IMR-90 (cell line): Measurements from ENCODE around the gene ABL2. TPM values are rescaled to one million over a fixed set of nuclear protein-coding genes. Genes with fewer than 3 reads are reported as not detected.

Experiments
- ATAC-seq: fragments of 200-7000 bp; cut with Tn5 transposase; 2 replicates; pipeline ENCODE4 v1.9.1; 2020; ENCODE audit warnings: low read depth, mild to moderate bottlenecking, moderate library complexity
- BruUV-seq: library from RNA; stranded (reverse); fragments of 400-500 nt; replicated peaks from 2 replicates; lab custom pipeline; 2021; lab: Mats Ljungman, UMichigan
- CTCF ChIA-PET: fragments of 300-600 bp; formaldehyde crosslinking; extraction: SDS; loops from one replicate; lab custom pipeline; 2021; ENCODE audit warnings: antibody characterized with exemption; lab: Yijun Ruan, JAX
- POLR2A ChIA-PET: fragments of 300-600 bp; sonication (Branson Sonifier 250); formaldehyde crosslinking; loops from one replicate; lab custom pipeline; 2022; ENCODE audit warnings: antibody characterized with exemption; ENCODE audit not compliant: unreplicated experiment; lab: Charles Lee
- DNase-seq: peaks from one replicate; pipeline ENCODE4 v3.0.0; 2013
- H2AFZ ChIP-seq: replicated peaks from 2 replicates; pipeline ENCODE3; 2013; ENCODE audit warnings: low read length, mild to moderate bottlenecking; ENCODE audit not compliant: poor library complexity
- H2AK5ac ChIP-seq: 2 replicates; pipeline ENCODE4 v1.6.1; 2013; ENCODE audit warnings: low read depth, low read length, inconsistent platforms
- H2AK9ac ChIP-seq: replicated peaks from 2 replicates; pipeline ENCODE3; 2013; ENCODE audit warnings: mild to moderate bottlenecking, low read depth, low read length, moderate library complexity; ENCODE audit not compliant: poor library complexity
- H2BK120ac ChIP-seq: 2 replicates; pipeline ENCODE4 v1.6.1; 2013; ENCODE audit warnings: low read depth, low read length, inconsistent platforms
- H2BK15ac ChIP-seq: 3 replicates; pipeline ENCODE4 v1.6.1; 2013; ENCODE audit warnings: low read depth, low read length, inconsistent platforms
- H2BK20ac ChIP-seq: 2 replicates; pipeline ENCODE4 v1.6.1; 2013; ENCODE audit warnings: low read depth, mild to moderate bottlenecking, inconsistent platforms, low read length, moderate library complexity
- H2BK5ac ChIP-seq: 2 replicates; pipeline ENCODE4 v1.6.1; 2013; ENCODE audit warnings: mild to moderate bottlenecking, low read depth, low read length, inconsistent platforms; ENCODE audit not compliant: poor library complexity, severe bottlenecking
- H3K14ac ChIP-seq: replicated peaks from 2 replicates; pipeline ENCODE4 v1.6.1; 2013; ENCODE audit warnings: low read depth, low read length, inconsistent platforms
- H3K18ac ChIP-seq: 2 replicates; pipeline ENCODE4 v1.6.1; 2013; ENCODE audit warnings: low read depth, low read length, control low read depth
- H3K23ac ChIP-seq: 2 replicates; pipeline ENCODE4 v1.6.1; 2013; ENCODE audit warnings: low read depth, low read length, inconsistent platforms
- H3K27ac ChIP-seq: 2 replicates; pipeline ENCODE4 v1.5.1; 2013; ENCODE audit warnings: mild to moderate bottlenecking, control low read depth, low read length; ENCODE audit not compliant: insufficient read depth
- H3K27me3 ChIP-seq: 2 replicates; pipeline ENCODE4 v1.6.1; 2013; ENCODE audit warnings: low read length; ENCODE audit not compliant: control insufficient read depth, insufficient read depth
- H3K36me3 ChIP-seq: 2 replicates; pipeline ENCODE4 v1.6.1; 2013; ENCODE audit warnings: low read length, mixed read lengths; ENCODE audit not compliant: control insufficient read depth, insufficient read depth
- H3K4ac ChIP-seq: 2 replicates; pipeline ENCODE4 v1.6.1; 2013; ENCODE audit warnings: low read depth, low read length, inconsistent platforms
- H3K4me1 ChIP-seq: 2 replicates; pipeline ENCODE4 v1.6.1; 2013; ENCODE audit warnings: low read length, mixed read lengths; ENCODE audit not compliant: control insufficient read depth, insufficient read depth
- H3K4me2 ChIP-seq: 2 replicates; pipeline ENCODE4 v1.6.1; 2013; ENCODE audit warnings: low read depth, mild to moderate bottlenecking, control low read depth, low read length, moderate library complexity
- H3K4me3 ChIP-seq: 2 replicates; pipeline ENCODE4 v1.5.1; 2013; ENCODE audit warnings: low read depth, mild to moderate bottlenecking, control low read depth, low read length, moderate library complexity; ENCODE audit not compliant: insufficient read depth
- H3K56ac ChIP-seq: 2 replicates; pipeline ENCODE4 v1.6.1; 2013; ENCODE audit warnings: low read length, inconsistent platforms; ENCODE audit not compliant: insufficient read depth; ENCODE audit errors: extremely low read depth
- H3K79me1 ChIP-seq, 2 experiments: 2 replicates each; pipeline ENCODE4 v1.6.1; 2013; ENCODE audit warnings: low read length in 2 of 2, inconsistent platforms in 1 of 2, low read depth in 1 of 2
- H3K9ac ChIP-seq: 2 replicates; pipeline ENCODE4 v1.6.1; 2013; ENCODE audit warnings: low read depth, low read length, control low read depth
- H3K9me1 ChIP-seq: 2 replicates; pipeline ENCODE4 v1.6.1; 2013; ENCODE audit warnings: low read length, inconsistent platforms; ENCODE audit not compliant: insufficient read depth
- H3K9me3 ChIP-seq: 2 replicates; pipeline ENCODE4 v1.6.1; 2013; ENCODE audit warnings: low read length; ENCODE audit not compliant: control insufficient read depth, insufficient read depth
- H4K20me1 ChIP-seq: 2 replicates; pipeline ENCODE4 v1.6.1; 2013; ENCODE audit warnings: low read length, inconsistent platforms; ENCODE audit not compliant: insufficient read depth
- H4K5ac ChIP-seq: 2 replicates; pipeline ENCODE4 v1.6.1; 2013; ENCODE audit warnings: mild to moderate bottlenecking, low read depth, low read length, control low read depth
- H4K8ac ChIP-seq, 2 experiments: 2 replicates each; pipeline ENCODE4 v1.6.1; 2013; ENCODE audit warnings: low read depth in 2 of 2, low read length in 2 of 2, control low read depth in 1 of 2, inconsistent platforms in 1 of 2
- H4K91ac ChIP-seq: 2 replicates; pipeline ENCODE4 v1.6.1; 2013; ENCODE audit warnings: low read depth, low read length, inconsistent platforms; ENCODE audit not compliant: insufficient read depth
- BHLHE40 ChIP-seq: fragments of 150-350 bp; IDR thresholded peaks from 2 replicates; pipeline ENCODE4 v1.6.1; 2016; ENCODE audit warnings: mild to moderate bottlenecking, low read depth, low read length
- CHD1 ChIP-seq: IDR thresholded peaks from 2 replicates; pipeline ENCODE4 v1.6.1; 2012; ENCODE audit warnings: low read depth, low read length, improper control_type of control experiment
- CTCF ChIP-seq: conservative IDR thresholded peaks from 2 replicates; pipeline ENCODE4 v1.5.1; 2012; ENCODE audit warnings: mild to moderate bottlenecking, low read depth, low read length, improper control_type of control experiment
- FOS ChIP-seq: fragments of 150-350 bp; IDR thresholded peaks from 2 replicates; pipeline ENCODE4 v1.6.1; 2016; ENCODE audit warnings: low read depth, low read length
- MAFK ChIP-seq: IDR thresholded peaks from 2 replicates; pipeline ENCODE4 v1.6.1; 2012; ENCODE audit warnings: low read depth, low read length, improper control_type of control experiment
- MAZ ChIP-seq: IDR thresholded peaks from 2 replicates; pipeline ENCODE4 v1.6.1; 2012; ENCODE audit warnings: low read depth, mild to moderate bottlenecking, low read length, improper control_type of control experiment, moderate library complexity, borderline replicate concordance
- NFE2L2 ChIP-seq: fragments of 150-350 bp; IDR thresholded peaks from 2 replicates; pipeline ENCODE4 v1.6.1; 2016; ENCODE audit warnings: low read depth, mild to moderate bottlenecking, low read length
- RAD21 ChIP-seq: IDR thresholded peaks from 2 replicates; pipeline ENCODE4 v1.6.1; 2012; ENCODE audit warnings: low read length, improper control_type of control experiment
- RCOR1 ChIP-seq: IDR thresholded peaks from 2 replicates; pipeline ENCODE4 v1.6.1; 2012; ENCODE audit warnings: mild to moderate bottlenecking, low read length, improper control_type of control experiment; ENCODE audit not compliant: insufficient replicate concordance
- SMC3 ChIP-seq: fragments of 150-350 bp; IDR thresholded peaks from 2 replicates; pipeline ENCODE4 v1.6.1; 2016; ENCODE audit warnings: low read depth, mild to moderate bottlenecking, antibody characterized with exemption, low read length, moderate library complexity
- USF2 ChIP-seq: fragments of 150-350 bp; IDR thresholded peaks from 2 replicates; pipeline ENCODE4 v1.6.1; 2017; ENCODE audit warnings: mild to moderate bottlenecking, antibody characterized with exemption, low read length, low read depth
- WGBS, 2 experiments: methylation state at CpG; one replicate each; pipeline versions ENCODE4 v1.1.5 to v1.1.7; 2013; ENCODE audit warnings: missing lambda C conversion rate in 2 of 2; ENCODE audit not compliant: insufficient read length in 1 of 2; ENCODE audit errors: extremely low coverage in 2 of 2; 5-methylcytosine and 5-hydroxymethylcytosine counted together
- dilution Hi-C: fragments of 300-500 bp; cut with HindIII; formaldehyde crosslinking; loops from one replicate; pipeline ENCODE4 v1.14.3; 2018; ENCODE audit warnings: low sequenced_read_pairs; ENCODE audit not compliant: unreplicated experiment
- in situ Hi-C: fragments of 300-500 bp; cut with MboI; formaldehyde crosslinking; loops from 3 replicates; pipeline ENCODE4 v1.14.3; 2019; ENCODE audit warnings: low sequenced_read_pairs, inconsistent platforms, mixed read lengths
- intact Hi-C: fragments of 100-400 bp; cut with micrococcal nuclease; formaldehyde crosslinking; loops from 2 replicates; pipeline ENCODE4 v1.10.0; 2022
- polyA plus RNA-seq, 3 experiments: library from polyadenylated mRNA; depleted of rRNA; stranded (reverse); fragments of >200 nt; gene quantifications; 2 replicates each; pipeline ENCODE4 v1.2.3, GENCODE V29; 2012; ENCODE audit warnings: low replicate concordance in 1 of 3
- total RNA-seq: library from RNA; depleted of rRNA; stranded (reverse); fragments of >200 nt; gene quantifications from 2 replicates; pipeline ENCODE4 v1.2.3, GENCODE V29; 2012

ABL2 gene
- total and polyA plus RNA-seq, 2 of the 4 experiments (the other 2 are of a cell fraction): 9.7 to 110 TPM

GRCh38 chr1:179144626-179145025 is 84.9 kb downstream of the ABL2 start:
- H3K14ac ChIP-seq: no peak overlapping the region
- no peak overlapping the region for H2AFZ ChIP-seq
- TF ChIP-seq USF2 (no peak), NFE2L2 (no peak), MAZ (no peak), CHD1 (no peak), SMC3 (no peak), CTCF (no peak), BHLHE40 (no peak), RAD21 (no peak), MAFK (no peak), FOS (no peak), RCOR1 (no peak)
- no peak overlapping the region for H3K4me3 ChIP-seq
- peak overlapping the region; percentile 33; the same call in 1 of the 2 replicates for H2BK120ac ChIP-seq
- WGBS, 2 experiments: no CpG with 5 or more reads among the region's 1 CpG
- dilution Hi-C loops: no loop called here
- H2BK20ac ChIP-seq: no peak overlapping the region
- H3K9me3 ChIP-seq: no peaks in the 10 kb centered on the region
- CTCF ChIA-PET: no interaction called here
- H2BK15ac ChIP-seq: no peak overlapping the region
- peaks cover 2% of the 10 kb centered on the region for H3K36me3 ChIP-seq
- POLR2A ChIA-PET: no interaction called here
- BruUV-seq: no TSS peak
- no peak overlapping the region for H3K23ac ChIP-seq
- H4K20me1 ChIP-seq: peaks cover 15% of the 10 kb centered on the region
- H3K4me1 ChIP-seq: peaks cover 9% of the 10 kb centered on the region
- no peak overlapping the region for H3K4ac ChIP-seq
- no peak for ATAC-seq
- no peak overlapping the region for H3K9ac ChIP-seq
- no peaks in the 10 kb centered on the region; the same call in 1 of the 2 replicates for H3K9me1 ChIP-seq
- peak overlapping the region; percentile 93 for H2BK5ac ChIP-seq
- intact Hi-C loops: loop anchor here (5.0 kb wide), 1 partner anchor 33 kb away; no protein-coding TSS in a partner anchor
- H4K8ac ChIP-seq: no peak overlapping the region
- H2AK5ac ChIP-seq: no peak overlapping the region
- H3K18ac ChIP-seq: no peak overlapping the region
- H3K4me2 ChIP-seq: no peak overlapping the region
- no peak overlapping the region for H2AK9ac ChIP-seq
- no peak overlapping the region for H4K91ac ChIP-seq
- in situ Hi-C loops: no loop called here
- DNase-seq: peak; percentile 45
- H3K27ac ChIP-seq: no peak overlapping the region
- H3K56ac ChIP-seq: no peak overlapping the region
- H3K27me3 ChIP-seq: no peaks in the 10 kb centered on the region
- H3K79me1 ChIP-seq: peaks cover 7 to 28% of the 10 kb centered on the region in 2 experiments
- H4K5ac ChIP-seq: no peak overlapping the region
